K562 (cell line): Measurements from ENCODE around the gene KLHL8. TPM values are rescaled to one million over a fixed set of nuclear protein-coding genes. Genes with fewer than 3 reads are reported as not detected.

Experiments used
- ATAC-seq: fragments of 200-7000 bp; cut with Tn5 transposase; 3 replicates; pipeline ENCODE4 v1.9.1; 2020; ENCODE audit warnings: moderate library complexity
- BruUV-seq: library from RNA; stranded (reverse); fragments of 400-500 nt; replicated peaks from 2 replicates; lab custom pipeline; 2021; lab: Mats Ljungman, UMichigan
- CTCF ChIA-PET: fragments of 300-600 bp; formaldehyde crosslinking; extraction: SDS; loops from one replicate; lab custom pipeline; 2021; ENCODE audit warnings: low intra/inter-chr PET ratio; lab: Yijun Ruan, JAX
- POLR2A ChIA-PET: fragments of 300-600, 350-650 bp; sonication (Branson Sonifier 250); formaldehyde crosslinking; extraction: SDS; loops from one replicate; lab custom pipeline; 2021; ENCODE audit warnings: antibody characterized with exemption, inconsistent platforms; lab: Yijun Ruan, JAX
- DNase-seq, 4 experiments: peaks; one replicate each; pipeline versions ENCODE4 v3.0.0 to v3.0.0-alpha.2; 2011 to 2018; ENCODE audit warnings: low spot score in 3 of 4, mixed read lengths in 3 of 4; ENCODE audit errors: extremely low read depth in 1 of 4
- FAIRE-seq: peaks from 2 replicates; lab custom pipeline; 2011; peaks lifted over from hg19 to GRCh38; lab: Jason Lieb, UNC
- H2AFZ ChIP-seq: 2 replicates; pipeline ENCODE4 v1.6.0; 2011; ENCODE audit warnings: low read depth, low read length, control low read depth, inconsistent platforms
- H3K27ac ChIP-seq: fragments of 200-600 bp; 3 replicates; pipeline ENCODE4 v1.8.0; 2011; ENCODE audit warnings: low read depth, mild to moderate bottlenecking, control low read depth, inconsistent platforms, low read length, moderate library complexity, mixed read lengths; ENCODE audit errors: extremely low read depth
- H3K27me3 ChIP-seq, 2 experiments: fragments of 300-600 bp in 1 of 2; 2 replicates in 1 of 2; 3 replicates in 1 of 2; pipeline versions ENCODE4 v1.6.0 to v1.8.0; 2011; ENCODE audit warnings: inconsistent platforms in 2 of 2, low read length in 2 of 2, mild to moderate bottlenecking in 1 of 2, mixed read lengths in 1 of 2, moderate library complexity in 1 of 2; ENCODE audit not compliant: control insufficient read depth in 2 of 2, insufficient read depth in 2 of 2
- H3K36me3 ChIP-seq: fragments of 300-600 bp; 3 replicates; pipeline ENCODE4 v1.8.0; 2011; ENCODE audit warnings: mild to moderate bottlenecking, low read length, inconsistent platforms; ENCODE audit not compliant: control insufficient read depth, insufficient read depth
- H3K4me1 ChIP-seq, 2 experiments: fragments of 200-600 bp in 1 of 2; replicated peaks in 1 of 2; 2 replicates in 1 of 2; 3 replicates in 1 of 2; pipeline versions ENCODE4 v1.5.1 to v1.8.0; 2011; ENCODE audit warnings: inconsistent platforms in 2 of 2, low read length in 2 of 2, mild to moderate bottlenecking in 1 of 2, mixed read lengths in 1 of 2, moderate library complexity in 1 of 2; ENCODE audit not compliant: control insufficient read depth in 2 of 2, insufficient read depth in 2 of 2
- H3K4me2 ChIP-seq: 2 replicates; pipeline ENCODE4 v1.6.1; 2011; ENCODE audit warnings: low read length, control low read depth, inconsistent platforms, mixed read lengths; ENCODE audit not compliant: insufficient read depth
- H3K4me3 ChIP-seq: fragments of 200-600 bp; sonication (generic), shearing (Covaris generic); 2 replicates; pipeline ENCODE4 v1.5.1; 2016; ENCODE audit warnings: control low read depth, inconsistent platforms
- H3K79me2 ChIP-seq: fragments of 200-600 bp; 3 replicates; pipeline ENCODE4 v1.8.0; 2011; ENCODE audit warnings: low read length, inconsistent platforms; ENCODE audit not compliant: control insufficient read depth, insufficient read depth
- H3K9ac ChIP-seq, 2 experiments: 2 replicates each; pipeline versions ENCODE4 v1.6.0 to v1.6.1; 2011; ENCODE audit warnings: low read depth in 2 of 2, low read length in 2 of 2, control low read depth in 1 of 2, inconsistent platforms in 1 of 2, mild to moderate bottlenecking in 1 of 2, mixed read lengths in 1 of 2; ENCODE audit not compliant: insufficient read depth in 1 of 2
- H3K9me1 ChIP-seq: one replicate; pipeline ENCODE4 v1.6.0; 2011; ENCODE audit warnings: inconsistent platforms, mild to moderate bottlenecking, low read length, moderate library complexity; ENCODE audit not compliant: control insufficient read depth, insufficient read depth
- H3K9me3 ChIP-seq: replicated peaks from 2 replicates; pipeline ENCODE4 v1.5.1; 2011; ENCODE audit warnings: low read depth, low read length, inconsistent platforms; ENCODE audit not compliant: control insufficient read depth, insufficient read depth
- H4K20me1 ChIP-seq: replicated peaks from 2 replicates; pipeline ENCODE4 v1.6.1; 2011; ENCODE audit warnings: low read length, inconsistent platforms, mixed read lengths; ENCODE audit not compliant: control insufficient read depth, insufficient read depth
- FOXP1 ChIP-seq: sonication (generic); formaldehyde crosslinking; IDR thresholded peaks from 2 replicates; pipeline ENCODE4 v1.8.0; 2022; ENCODE audit warnings: mild to moderate bottlenecking, missing genetic modification reagents
- LEF1 ChIP-seq: fragments of 450-650 bp; IDR thresholded peaks from 2 replicates; pipeline ENCODE4 v1.6.1; 2016; ENCODE audit warnings: mild to moderate bottlenecking
- MAX ChIP-seq: sonication (generic); formaldehyde crosslinking; IDR thresholded peaks from 2 replicates; pipeline ENCODE4 v1.9.0; 2022; ENCODE audit warnings: mild to moderate bottlenecking, missing genetic modification reagents
- MCM5 ChIP-seq: fragments of 450-650 bp; IDR thresholded peaks from 2 replicates; pipeline ENCODE4 v1.6.1; 2016; ENCODE audit warnings: low read depth
- MXI1 ChIP-seq: IDR thresholded peaks from 2 replicates; pipeline ENCODE4 v1.6.1; 2011; ENCODE audit warnings: low read depth, mild to moderate bottlenecking, improper control_type of control experiment, low read length
- POLR3G ChIP-seq: IDR thresholded peaks from 2 replicates; pipeline ENCODE4 v1.6.1; 2011; ENCODE audit not compliant: insufficient read length, insufficient replicate concordance; ENCODE audit errors: extremely low read depth
- POU5F1 ChIP-seq: fragments of 150-350 bp; IDR thresholded peaks from 2 replicates; pipeline ENCODE4 v1.6.1; 2014; ENCODE audit warnings: borderline replicate concordance, low read length, low read depth, mild to moderate bottlenecking; ENCODE audit not compliant: partially characterized antibody
- SIN3B ChIP-seq: fragments of 450-650 bp; IDR thresholded peaks from 2 replicates; pipeline ENCODE4 v1.6.1; 2017; ENCODE audit warnings: low read depth, mild to moderate bottlenecking, moderate library complexity
- ZFX ChIP-seq: sonication (generic); formaldehyde crosslinking; IDR thresholded peaks from 2 replicates; pipeline ENCODE4 v1.8.0; 2022; ENCODE audit warnings: mild to moderate bottlenecking, missing genetic modification reagents, moderate library complexity
- ZNF174 ChIP-seq: fragments of 250-450 bp; sonication (Bioruptor Pico); IDR thresholded peaks from 2 replicates; pipeline ENCODE4 v1.4.0; 2020; ENCODE audit warnings: mild to moderate bottlenecking
- ZNF830 ChIP-seq: fragments of 250-450 bp; sonication (Bioruptor Pico); IDR thresholded peaks from 2 replicates; pipeline ENCODE4 v1.5.0; 2021; ENCODE audit warnings: mild to moderate bottlenecking
- WGBS: fragments of 100-300 bp; shearing (Covaris generic); methylation state at CpG from one replicate; pipeline ENCODE4 v1.1.6; 2016; ENCODE audit warnings: low coverage, mixed read lengths; ENCODE audit not compliant: insufficient coverage; ENCODE audit errors: missing lambda C conversion rate; 5-methylcytosine and 5-hydroxymethylcytosine counted together
- in situ Hi-C: fragments of 300-500 bp; cut with MboI; formaldehyde crosslinking; loops from 4 replicates; pipeline ENCODE4 v1.15.0; 2018; ENCODE audit warnings: inconsistent platforms, mixed read lengths
- intact Hi-C: fragments of 100-400 bp; cut with micrococcal nuclease; formaldehyde crosslinking; loops from 2 replicates; pipeline ENCODE4 v1.14.2; 2022
- polyA plus RNA-seq, 8 experiments: library from polyadenylated mRNA; depleted of rRNA in 4 of 8; stranded (reverse) in 5 of 8; unstranded in 3 of 8; fragments of >200 nt; fragmentation: Nextera tagmentation in 2 of 8; fragmentation: Illumina TruSeq in 1 of 8; extraction: Ambion mirVana in 2 of 8; extraction: Trizol in 1 of 8; gene quantifications; 2 replicates each; pipeline versions ENCODE4 v1.2.1 to v1.2.3, GENCODE V29; 2011 to 2014; ENCODE audit warnings: inconsistent platforms in 1 of 8, missing spikeins in 1 of 8
- total RNA-seq, 7 experiments: library from RNA; depleted of rRNA in 6 of 7; stranded (reverse); fragments of >200 nt in 6 of 7; fragmentation: Illumina TruSeq in 2 of 7; extraction: Trizol in 2 of 7; gene quantifications; 2 replicates each; pipeline versions ENCODE4 v1.2.1 to v1.2.3, GENCODE V29; 2011 to 2021; ENCODE audit warnings: low replicate concordance in 1 of 7

Gene KLHL8
- total and polyA plus RNA-seq, 9 of the 15 experiments (the other 6 are each of a cell fraction or from before 2014, with no cell fraction given) = 8.7 to 25.3 (median 15.7) TPM

DNA sequence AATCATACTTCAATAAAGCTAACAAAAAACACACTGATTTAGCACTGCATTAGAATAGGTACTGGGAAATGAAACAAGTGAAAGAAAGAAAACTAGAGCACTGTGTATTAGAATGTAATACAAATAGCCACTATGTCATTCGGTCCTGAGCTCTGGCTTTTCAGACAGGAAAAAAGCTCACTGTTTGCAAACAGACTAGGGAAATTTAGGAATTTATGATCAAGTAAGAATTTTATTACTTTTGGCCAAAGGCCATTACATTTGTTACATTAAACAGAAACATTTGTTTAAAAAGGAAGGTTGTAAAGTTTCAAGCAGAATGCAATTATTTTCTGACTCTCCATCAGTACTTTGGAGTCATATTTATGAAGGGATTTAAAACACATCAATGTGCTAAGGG lies 68.7 kb downstream of the KLHL8 start:
- Histone ChIP-seq H3K27ac (no peak overlapping the region), H4K20me1 (no peaks in the 10 kb centered on the region), H3K27me3 (no peaks in the 10 kb centered on the region), H3K36me3 (no peaks in the 10 kb centered on the region), H3K79me2 (no peaks in the 10 kb centered on the region), H3K9me1 (no peaks in the 10 kb centered on the region), H2AFZ (no peak overlapping the region), H3K4me3 (no peak overlapping the region), H3K4me2 (no peak overlapping the region), H3K9ac (no peak overlapping the region), H3K9me3 (no peaks in the 10 kb centered on the region), H3K4me1 (no peaks in the 10 kb centered on the region)
- TF ChIP-seq POU5F1 = no peak
- TF ChIP-seq FOXP1 (CRISPR knock-in tag) = no peak
- TF ChIP-seq ZNF830 (CRISPR knock-in tag) = no peak
- TF ChIP-seq ZNF174 = no peak
- TF ChIP-seq LEF1 = no peak
- TF ChIP-seq MAX = no peak
- TF ChIP-seq POLR3G = no peak
- no peak for TF ChIP-seq MCM5
- TF ChIP-seq MXI1 = no peak
- TF ChIP-seq ZFX (CRISPR knock-in tag) = no peak
- TF ChIP-seq SIN3B = no peak
- ChIA-PET CTCF (interaction anchor here (0.9 to 2.3 kb wide), 3 partner anchors 84 to 314 kb away, joined by 3 to 23 read pairs (median 11); no protein-coding TSS in a partner anchor), POLR2A (interaction anchor here (0.5 to 1.6 kb wide), 2 partner anchors 15 to 35 kb away, joined by 3 read pairs; no protein-coding TSS in a partner anchor)
- no peak for ATAC-seq
- intact Hi-C loops = loop anchor here (1.0 kb wide), 1 partner anchor 84 kb away; no protein-coding TSS in a partner anchor
- BruUV-seq = no TSS peak
- 47% methylated on average over 1 of the region's 1 CpG for WGBS
- no peak for FAIRE-seq
- in situ Hi-C loops = loop anchor here (5.0 kb wide), 1 partner anchor 81 kb away; no protein-coding TSS in a partner anchor
- no peak for DNase-seq
